Hepatocyte (in vitro differentiated cells): ENCODE data around the gene BBS9. TPM values are rescaled to one million over a fixed set of nuclear protein-coding genes. Genes with fewer than 3 reads are reported as not detected.

Experiments used
- DNase-seq: peaks from one replicate; pipeline ENCODE4 v3.0.0-alpha.2; 2016; ENCODE audit warnings: low spot score
- H2AFZ ChIP-seq: fragments of 200-600 bp; sonication (generic); 2 replicates; pipeline ENCODE4 v1.6.0; 2016; ENCODE audit warnings: antibody characterized with exemption, mild to moderate bottlenecking
- H3K27ac ChIP-seq: fragments of 200-600 bp; sonication (generic); 2 replicates; pipeline ENCODE4 v1.5.1; 2016; ENCODE audit warnings: mild to moderate bottlenecking
- H3K27me3 ChIP-seq: fragments of 200-600 bp; sonication (generic); 2 replicates; pipeline ENCODE4 v1.6.1; 2016
- H3K36me3 ChIP-seq: fragments of 200-600 bp; sonication (generic); replicated peaks from 2 replicates; pipeline ENCODE4 v1.5.1; 2016; ENCODE audit warnings: low read depth; ENCODE audit not compliant: insufficient read depth
- H3K4me1 ChIP-seq: fragments of 200-600 bp; sonication (generic); 2 replicates; pipeline ENCODE4 v1.5.1; 2016; ENCODE audit warnings: mild to moderate bottlenecking, moderate library complexity; ENCODE audit not compliant: insufficient read depth
- H3K4me2 ChIP-seq: fragments of 200-600 bp; sonication (generic); 2 replicates; pipeline ENCODE4 v1.6.0; 2016
- H3K4me3 ChIP-seq: fragments of 200-600 bp; sonication (generic); 2 replicates; pipeline ENCODE4 v1.5.1; 2016; ENCODE audit warnings: mild to moderate bottlenecking
- H3K79me2 ChIP-seq: fragments of 200-600 bp; sonication (generic); 2 replicates; pipeline ENCODE4 v1.6.0; 2017; ENCODE audit warnings: mild to moderate bottlenecking
- H3K9me2 ChIP-seq: fragments of 200-600 bp; sonication (generic); replicated peaks from 2 replicates; pipeline ENCODE4 v1.6.0; 2017; ENCODE audit warnings: mild to moderate bottlenecking; ENCODE audit not compliant: insufficient read depth
- H3K9me3 ChIP-seq: fragments of 200-600 bp; sonication (generic); 2 replicates; pipeline ENCODE4 v1.5.1; 2016; ENCODE audit warnings: low read depth, mild to moderate bottlenecking
- H4K20me1 ChIP-seq: fragments of 200-600 bp; sonication (generic); 2 replicates; pipeline ENCODE4 v1.6.0; 2016; ENCODE audit warnings: mild to moderate bottlenecking; ENCODE audit not compliant: insufficient read depth, poor library complexity, severe bottlenecking
- EZH2 ChIP-seq: fragments of 200-600 bp; sonication (generic); IDR thresholded peaks from 2 replicates; pipeline ENCODE4 v1.6.1; 2016; ENCODE audit warnings: antibody characterized with exemption, mild to moderate bottlenecking, borderline replicate concordance
- EZH2phosphoT487 ChIP-seq: fragments of 200-600 bp; sonication (generic); IDR thresholded peaks from one replicate; pipeline ENCODE4 v1.6.1; 2018; ENCODE audit warnings: antibody characterized with exemption, mild to moderate bottlenecking, low read depth, moderate library complexity; ENCODE audit not compliant: unreplicated experiment, severe bottlenecking
- WGBS: methylation state at CpG from one replicate; pipeline ENCODE4 v1.1.6; 2016; ENCODE audit warnings: low lambda C conversion rate; ENCODE audit errors: missing lambda C conversion rate; 5-methylcytosine and 5-hydroxymethylcytosine counted together
- polyA plus RNA-seq: library from polyadenylated mRNA; unstranded; fragments of >200 nt; fragmentation: Nextera tagmentation; extraction: Ambion mirVana; gene quantifications from 2 replicates; pipeline ENCODE4 v1.2.1, GENCODE V29; 2016
- total RNA-seq: library from RNA; depleted of rRNA; stranded (reverse); fragments of >200 nt; gene quantifications from 2 replicates; pipeline ENCODE4 v1.2.3, GENCODE V29; 2014
- TF ChIP-seq, protein P1 (sequence below): fragments of 200-600 bp; sonication (generic); IDR thresholded peaks from 2 replicates; pipeline ENCODE4 v1.5.1; 2016; ENCODE audit warnings: antibody characterized with exemption, mild to moderate bottlenecking; ENCODE audit not compliant: poor library complexity

BBS9 gene
- total and polyA plus RNA-seq, 2 experiments from 2014 or later, result 10.1 to 12.3 TPM

DNA sequence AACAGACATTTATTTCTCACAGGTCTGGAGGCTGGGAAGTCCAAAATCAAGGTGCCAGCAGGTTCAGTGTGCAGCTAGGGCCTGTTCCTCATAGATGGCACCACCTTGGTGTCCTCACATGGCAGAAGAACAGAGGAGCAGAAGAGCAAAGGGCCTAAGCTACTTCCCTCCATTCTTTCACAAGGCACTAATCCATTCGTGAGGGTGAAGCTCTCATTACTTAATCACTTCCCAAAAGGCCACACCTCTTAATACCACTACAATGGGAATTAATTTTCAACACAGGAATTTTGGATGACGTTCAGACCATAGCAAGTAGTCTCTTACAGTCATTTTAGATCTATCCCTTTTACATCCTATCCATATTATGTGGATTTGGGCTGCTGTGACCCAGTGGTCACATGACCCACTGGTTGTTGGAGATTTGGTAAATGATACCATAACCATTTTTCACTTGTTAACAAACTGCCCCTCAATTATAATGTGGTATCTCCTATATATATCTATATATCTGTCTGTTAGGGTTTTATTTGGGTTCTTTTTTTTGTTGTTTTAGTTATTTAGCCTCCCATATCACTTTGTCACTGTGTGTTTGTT lies 63.4 kb downstream of the BBS9 start:
- H3K9me2 ChIP-seq, result no peaks in the 10 kb centered on the region

DNA sequence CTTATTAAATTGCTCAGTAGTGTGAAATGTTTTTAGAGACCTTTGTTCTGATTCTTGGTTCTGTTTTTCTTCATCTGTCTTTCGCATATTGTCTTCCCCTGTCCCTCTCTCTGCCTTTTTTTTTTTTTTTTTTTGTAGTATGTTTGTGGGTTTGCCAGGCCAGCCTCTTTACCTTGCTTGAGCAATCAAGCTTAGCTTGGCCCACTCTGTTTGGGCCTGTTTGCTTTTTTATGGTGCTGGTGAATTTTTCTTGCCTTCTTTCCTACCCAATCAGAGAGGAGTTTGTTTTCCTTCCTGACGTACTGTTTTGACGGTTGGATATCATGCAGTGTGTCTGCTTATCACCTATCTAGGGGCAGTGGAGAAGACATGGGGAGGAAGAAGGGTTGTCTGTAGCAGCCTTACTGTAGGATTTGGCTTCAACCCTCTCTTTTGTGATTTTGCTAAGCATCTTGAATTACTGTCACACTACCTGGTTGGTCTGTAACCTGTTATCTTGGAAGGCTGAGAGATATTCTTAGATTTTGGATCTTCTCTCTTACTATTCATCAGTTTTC lies 64.0 kb downstream of the BBS9 start:
- WGBS, result 95% methylated on average over 3 of the region's 3 CpGs
- Histone ChIP-seq H3K4me1 (no peaks in the 10 kb centered on the region), H3K36me3 (no peaks in the 10 kb centered on the region), H3K9me3 (no peaks in the 10 kb centered on the region), H3K4me3 (no peak overlapping the region), H3K9me2 (no peaks in the 10 kb centered on the region), H3K4me2 (no peak overlapping the region), H3K27ac (no peak overlapping the region), H3K79me2 (no peaks in the 10 kb centered on the region), H2AFZ (no peak overlapping the region), H3K27me3 (no peaks in the 10 kb centered on the region), H4K20me1 (no peaks in the 10 kb centered on the region)
- DNase-seq, result no peak
- TF ChIP-seq EZH2phosphoT487, result no peak
- no peak for TF ChIP-seq EZH2
- TF ChIP-seq, protein P1, sequence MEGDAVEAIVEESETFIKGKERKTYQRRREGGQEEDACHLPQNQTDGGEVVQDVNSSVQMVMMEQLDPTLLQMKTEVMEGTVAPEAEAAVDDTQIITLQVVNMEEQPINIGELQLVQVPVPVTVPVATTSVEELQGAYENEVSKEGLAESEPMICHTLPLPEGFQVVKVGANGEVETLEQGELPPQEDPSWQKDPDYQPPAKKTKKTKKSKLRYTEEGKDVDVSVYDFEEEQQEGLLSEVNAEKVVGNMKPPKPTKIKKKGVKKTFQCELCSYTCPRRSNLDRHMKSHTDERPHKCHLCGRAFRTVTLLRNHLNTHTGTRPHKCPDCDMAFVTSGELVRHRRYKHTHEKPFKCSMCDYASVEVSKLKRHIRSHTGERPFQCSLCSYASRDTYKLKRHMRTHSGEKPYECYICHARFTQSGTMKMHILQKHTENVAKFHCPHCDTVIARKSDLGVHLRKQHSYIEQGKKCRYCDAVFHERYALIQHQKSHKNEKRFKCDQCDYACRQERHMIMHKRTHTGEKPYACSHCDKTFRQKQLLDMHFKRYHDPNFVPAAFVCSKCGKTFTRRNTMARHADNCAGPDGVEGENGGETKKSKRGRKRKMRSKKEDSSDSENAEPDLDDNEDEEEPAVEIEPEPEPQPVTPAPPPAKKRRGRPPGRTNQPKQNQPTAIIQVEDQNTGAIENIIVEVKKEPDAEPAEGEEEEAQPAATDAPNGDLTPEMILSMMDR, result no peak

More for the DNA sequence above, 63.4 kb downstream of the BBS9 start:
- no peak for DNase-seq
- Histone ChIP-seq H3K27ac (no peak overlapping the region), H2AFZ (no peak overlapping the region), H4K20me1 (no peaks in the 10 kb centered on the region), H3K36me3 (no peaks in the 10 kb centered on the region), H3K4me3 (no peak overlapping the region), H3K4me2 (no peak overlapping the region), H3K4me1 (no peaks in the 10 kb centered on the region), H3K27me3 (no peaks in the 10 kb centered on the region), H3K9me3 (no peaks in the 10 kb centered on the region), H3K79me2 (no peaks in the 10 kb centered on the region)
- WGBS, result 100% methylated on average over 2 of the region's 2 CpGs
- TF ChIP-seq EZH2, result no peak
- TF ChIP-seq EZH2phosphoT487, result no peak
- TF ChIP-seq, protein P1, result no peak

DNA sequence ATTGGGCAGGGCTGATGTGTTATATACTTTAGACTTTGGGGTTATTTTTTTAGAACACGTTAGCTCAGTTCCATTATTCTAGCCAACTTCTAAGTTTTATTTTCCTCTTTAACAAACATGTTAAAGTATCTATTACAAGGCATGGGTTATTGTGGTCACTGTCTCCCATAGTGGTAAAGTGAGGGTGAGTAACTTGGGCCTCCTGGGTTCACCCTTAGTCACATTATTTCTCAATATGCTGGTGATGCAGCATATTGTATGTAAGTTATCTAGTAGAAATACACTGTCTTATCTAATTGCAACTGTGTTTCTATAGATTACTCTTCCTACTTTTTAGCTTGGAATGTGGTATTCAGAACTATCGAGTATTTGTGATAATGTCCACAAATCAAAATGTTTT lies 65.9 kb downstream of the BBS9 start:
- H3K4me1 ChIP-seq, result no peaks in the 10 kb centered on the region
- TF ChIP-seq EZH2phosphoT487 (no peak), EZH2 (no peak)
- TF ChIP-seq, protein P1, result no peak
- H3K27me3 ChIP-seq, result no peaks in the 10 kb centered on the region
- no peak for DNase-seq
- H3K79me2 ChIP-seq, result no peaks in the 10 kb centered on the region
- no peaks in the 10 kb centered on the region for H3K9me2 ChIP-seq
- H3K9me3 ChIP-seq, result no peaks in the 10 kb centered on the region
- no peaks in the 10 kb centered on the region for H4K20me1 ChIP-seq
- no peak overlapping the region for H3K4me2 ChIP-seq
- no peaks in the 10 kb centered on the region for H3K36me3 ChIP-seq
- no peak overlapping the region for H2AFZ ChIP-seq
- no peak overlapping the region for H3K4me3 ChIP-seq
- no peak overlapping the region for H3K27ac ChIP-seq
- 91% methylated on average over 2 of the region's 2 CpGs for WGBS
